Measurements from ENCODE around the gene DCTD. TPM values are rescaled to one million over a fixed set of nuclear protein-coding genes. Genes with fewer than 3 reads are reported as not detected.

The DCTD gene
- total RNA-seq (2014; rRNA removed; shearing (Covaris generic); ENCODE audit: low replicate concordance): 159 and 160 TPM in 2 replicates

GRCh38 chr4:182917182-182918043, at the start of gene DCTD:
Gene DCTD (minus strand): TSS chr4:182917386. CDS start chr4:182915568, 1,818 bp downstream.
- in situ Hi-C loops (cut with HindIII; ENCODE audit: low pct_unique_long_range_greater_than_20kb, low sequenced_read_pairs): no loop called here
- peak; percentile 62 for DNase-seq (ENCODE audit: low read depth)

DNA sequence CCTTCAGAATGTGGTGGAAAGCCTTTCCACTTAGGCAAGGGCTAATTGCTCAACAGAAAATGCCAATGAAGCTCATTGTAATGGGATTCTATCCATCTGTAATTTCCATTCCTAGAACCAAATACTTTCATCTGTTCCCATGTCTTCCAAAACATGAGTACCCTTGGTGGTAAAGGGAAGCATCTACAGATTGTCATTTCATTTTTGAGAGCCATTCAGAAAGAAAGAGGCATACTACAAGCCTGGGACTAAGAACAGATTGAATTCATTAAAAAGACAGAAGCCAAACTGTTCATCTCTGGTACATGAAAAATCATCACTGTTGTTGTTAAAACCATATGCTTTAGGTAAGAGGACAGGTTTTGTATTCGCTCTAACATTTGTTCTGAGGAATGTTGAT, 43.6 kb upstream of the DCTD start:
- no peak for DNase-seq (ENCODE audit: low read depth)
- in situ Hi-C loops (cut with HindIII; ENCODE audit: low pct_unique_long_range_greater_than_20kb, low sequenced_read_pairs): no loop called here

DNA sequence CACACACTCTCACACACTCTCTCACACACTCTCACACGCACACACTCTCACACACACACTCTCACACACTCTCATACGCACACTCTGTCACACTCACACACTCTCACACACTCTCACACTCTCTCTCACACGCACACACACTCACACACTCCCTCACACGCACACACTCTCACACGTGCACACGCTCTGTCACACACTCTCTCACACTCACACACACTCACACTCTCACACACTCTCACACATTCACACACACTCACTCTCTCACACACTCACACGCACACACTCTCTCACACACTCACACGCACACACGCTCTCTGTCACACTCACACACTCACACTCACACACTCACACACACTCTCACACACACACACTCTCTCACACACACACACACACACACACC, 43.0 kb upstream of the DCTD start:
- DNase-seq (ENCODE audit: low read depth): no peak
- in situ Hi-C loops (cut with HindIII; ENCODE audit: low pct_unique_long_range_greater_than_20kb, low sequenced_read_pairs): no loop called here

DNA sequence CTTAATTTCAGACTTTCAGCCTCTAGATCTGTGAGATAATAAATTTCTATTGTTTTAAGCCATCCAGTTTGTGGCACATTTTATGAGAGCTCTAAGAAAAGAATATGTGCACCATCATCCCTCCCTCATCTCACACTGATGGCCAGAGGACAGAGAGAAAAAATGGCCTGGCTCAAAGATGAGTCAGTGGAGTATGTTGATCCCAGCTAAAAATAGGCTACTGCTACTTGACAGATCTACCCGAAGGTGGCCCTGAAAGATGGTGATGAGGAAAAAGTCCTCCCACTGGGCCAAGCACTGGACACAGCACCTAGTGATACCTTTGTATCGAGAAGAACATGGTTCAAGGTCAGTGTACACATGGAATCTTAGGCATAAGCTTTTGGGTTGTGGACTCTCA, 38.2 kb upstream of the DCTD start:
- DNase-seq (ENCODE audit: low read depth): no peak
- in situ Hi-C loops (cut with HindIII; ENCODE audit: low pct_unique_long_range_greater_than_20kb, low sequenced_read_pairs): no loop called here

- no peak for DNase-seq (ENCODE audit: low read depth)
- in situ Hi-C loops (cut with HindIII; ENCODE audit: low pct_unique_long_range_greater_than_20kb, low sequenced_read_pairs): loop anchor here (25.0 kb wide), 1 partner anchor 318 kb away; no protein-coding TSS in a partner anchor
Measured at GRCh38 chr4:182944484-182945213, 27.5 kb upstream of the DCTD start.

DNA sequence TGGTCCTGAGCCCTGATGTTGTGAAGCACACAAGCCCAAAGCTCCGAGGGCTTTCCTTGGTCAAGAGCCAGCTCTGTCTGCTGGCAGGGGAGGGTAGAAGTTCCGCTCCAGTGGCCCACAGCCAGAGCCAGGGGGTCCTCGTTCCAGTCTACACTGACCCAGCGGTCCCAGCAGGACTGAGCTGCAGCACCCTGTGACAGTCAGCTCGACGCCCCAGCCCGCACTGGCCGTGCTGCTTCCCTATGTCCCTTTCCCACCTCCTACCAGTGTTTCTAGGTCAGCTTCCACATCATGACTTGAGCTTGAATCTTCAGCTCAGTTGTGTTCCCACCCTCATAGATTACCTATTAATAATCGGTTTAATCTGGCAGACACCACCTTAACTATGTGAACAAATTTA, 22.5 kb upstream of the DCTD start:
- in situ Hi-C loops (cut with HindIII; ENCODE audit: low pct_unique_long_range_greater_than_20kb, low sequenced_read_pairs): loop anchor here (25.0 kb wide), 1 partner anchor 323 kb away; no protein-coding TSS in a partner anchor
- no peak for DNase-seq (ENCODE audit: low read depth)

- peak; percentile 54 for DNase-seq (ENCODE audit: low read depth)
- in situ Hi-C loops (cut with HindIII; ENCODE audit: low pct_unique_long_range_greater_than_20kb, low sequenced_read_pairs): loop anchor here (25.0 kb wide), 1 partner anchor 324 kb away; no protein-coding TSS in a partner anchor
Measured at GRCh38 chr4:182938205-182938645, 21.0 kb upstream of the DCTD start.

GRCh38 chr4:182937268-182938204, 20.4 kb upstream of the DCTD start:
- in situ Hi-C loops (cut with HindIII; ENCODE audit: low pct_unique_long_range_greater_than_20kb, low sequenced_read_pairs): loop anchor here (25.0 kb wide), 1 partner anchor 325 kb away; no protein-coding TSS in a partner anchor

GRCh38 chr4:182932651-182933050, 15.5 kb upstream of the DCTD start:
- DNase-seq (ENCODE audit: low read depth): no peak
- in situ Hi-C loops (cut with HindIII; ENCODE audit: low pct_unique_long_range_greater_than_20kb, low sequenced_read_pairs): loop anchor here (25.0 kb wide), 1 partner anchor 330 kb away; no protein-coding TSS in a partner anchor

More at GRCh38 chr4:182937268-182938204, 20.4 kb upstream of the DCTD start:
- no peak for DNase-seq (ENCODE audit: low read depth)

GRCh38 chr4:182931691-182932345, 14.6 kb upstream of the DCTD start:
- no peak for DNase-seq (ENCODE audit: low read depth)
- in situ Hi-C loops (cut with HindIII; ENCODE audit: low pct_unique_long_range_greater_than_20kb, low sequenced_read_pairs): loop anchor here (25.0 kb wide), 1 partner anchor 330 kb away; no protein-coding TSS in a partner anchor

GRCh38 chr4:182930889-182931288, 13.7 kb upstream of the DCTD start:
- DNase-seq (ENCODE audit: low read depth): no peak
- in situ Hi-C loops (cut with HindIII; ENCODE audit: low pct_unique_long_range_greater_than_20kb, low sequenced_read_pairs): loop anchor here (25.0 kb wide), 1 partner anchor 331 kb away; no protein-coding TSS in a partner anchor

DNA sequence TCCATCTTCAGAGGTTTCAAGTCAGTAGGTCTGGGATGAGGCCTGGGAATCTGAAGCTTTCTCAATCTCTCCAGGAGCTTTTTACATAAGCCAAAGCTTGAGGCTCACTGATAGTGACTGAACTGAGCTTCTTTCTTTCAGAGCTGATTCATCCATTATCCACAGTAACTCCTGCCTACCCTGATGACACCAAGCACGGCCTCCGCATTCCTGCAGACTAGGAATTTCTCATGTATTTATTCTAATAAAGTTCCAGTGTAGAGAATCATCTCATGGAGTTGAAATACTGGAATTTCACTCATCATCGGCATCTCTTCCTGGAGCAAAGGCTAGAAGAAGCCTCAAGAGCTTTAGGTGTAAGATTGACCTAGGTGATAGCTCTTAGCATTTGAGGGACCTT, 12.1 kb upstream of the DCTD start:
- in situ Hi-C loops (cut with HindIII; ENCODE audit: low pct_unique_long_range_greater_than_20kb, low sequenced_read_pairs): loop anchor here (25.0 kb wide), 1 partner anchor 333 kb away; no protein-coding TSS in a partner anchor
- DNase-seq (ENCODE audit: low read depth): peak; percentile 77

GRCh38 chr4:182928061-182928460, 10.9 kb upstream of the DCTD start:
- in situ Hi-C loops (cut with HindIII; ENCODE audit: low pct_unique_long_range_greater_than_20kb, low sequenced_read_pairs): loop anchor here (25.0 kb wide), 1 partner anchor 334 kb away; no protein-coding TSS in a partner anchor
- DNase-seq (ENCODE audit: low read depth): no peak

GRCh38 chr4:182927505-182927904, 10.3 kb upstream of the DCTD start:
- no peak for DNase-seq (ENCODE audit: low read depth)
- in situ Hi-C loops (cut with HindIII; ENCODE audit: low pct_unique_long_range_greater_than_20kb, low sequenced_read_pairs): loop anchor here (25.0 kb wide), 1 partner anchor 335 kb away; no protein-coding TSS in a partner anchor

DNA sequence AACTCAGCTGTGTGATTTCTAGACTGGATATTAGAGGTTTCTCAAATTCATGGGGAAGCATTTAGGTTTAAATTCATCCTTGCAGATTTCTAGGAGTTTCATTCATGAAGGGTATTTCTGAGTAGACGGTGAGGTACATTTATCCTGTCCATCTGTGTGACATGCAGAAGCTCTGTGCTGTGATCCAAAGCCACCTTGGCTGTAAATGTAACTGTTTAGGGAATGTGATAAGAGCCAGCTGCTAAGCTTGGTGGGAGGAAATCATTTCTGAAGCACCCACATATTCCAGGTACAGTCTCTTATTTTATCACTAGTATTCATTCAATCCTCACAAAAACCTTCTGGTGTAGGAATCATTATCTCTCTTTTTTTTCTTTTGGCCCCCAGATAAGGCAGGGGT, 8.7 kb upstream of the DCTD start:
- DNase-seq (ENCODE audit: low read depth): no peak
- in situ Hi-C loops (cut with HindIII; ENCODE audit: low pct_unique_long_range_greater_than_20kb, low sequenced_read_pairs): loop anchor here (25.0 kb wide), 1 partner anchor 336 kb away; no protein-coding TSS in a partner anchor

DNA sequence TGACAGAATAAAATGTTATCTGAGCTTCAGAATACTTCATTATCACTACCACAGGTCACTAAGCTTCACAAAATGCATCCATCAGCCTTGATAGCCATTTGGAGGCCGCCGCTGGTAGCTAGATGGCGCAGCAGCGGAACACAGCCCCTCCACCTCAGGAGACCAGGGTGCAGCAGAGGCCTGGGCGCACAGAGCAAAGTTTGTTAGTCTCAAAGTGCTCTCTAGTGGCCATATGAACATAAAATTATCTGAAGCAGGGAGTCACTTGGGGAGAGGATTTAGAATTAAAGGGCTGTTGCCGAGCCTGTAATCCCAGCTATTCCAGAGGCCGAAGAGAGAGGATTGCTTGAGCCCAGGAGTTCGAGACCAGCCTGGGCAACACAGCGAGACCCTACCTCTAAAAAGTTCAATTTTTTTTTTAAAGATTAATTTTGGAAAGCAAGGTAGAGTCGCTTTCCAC, 8.1 kb upstream of the DCTD start:
- peak; percentile 82 for DNase-seq (ENCODE audit: low read depth)
- in situ Hi-C loops (cut with HindIII; ENCODE audit: low pct_unique_long_range_greater_than_20kb, low sequenced_read_pairs): loop anchor here (25.0 kb wide), 1 partner anchor 337 kb away; no protein-coding TSS in a partner anchor

- in situ Hi-C loops (cut with HindIII; ENCODE audit: low pct_unique_long_range_greater_than_20kb, low sequenced_read_pairs): no loop called here
- DNase-seq (ENCODE audit: low read depth): no peak
Measured at GRCh38 chr4:182924497-182924896, 7.3 kb upstream of the DCTD start.

All from Caki2 (cell line).